HFF-Myc (cell line): ENCODE data around the gene MAPK12.

Experiments used
- DNase-seq: peaks from one replicate; pipeline ENCODE4 v3.0.0-alpha.2; 2011; ENCODE audit warnings: low read depth; ENCODE audit errors: extremely low read depth
- H3K4me3 ChIP-seq: replicated peaks from 2 replicates; pipeline ENCODE4 v1.5.1; 2011; ENCODE audit warnings: low read depth, mild to moderate bottlenecking, control low read depth, low read length
- TF ChIP-seq, protein P1 (sequence below): IDR thresholded peaks from 2 replicates; pipeline ENCODE4 v1.5.1; 2012; ENCODE audit warnings: mild to moderate bottlenecking, low read depth, low read length, control low read depth; ENCODE audit errors: missing control alignments

The MAPK12 gene

DNA sequence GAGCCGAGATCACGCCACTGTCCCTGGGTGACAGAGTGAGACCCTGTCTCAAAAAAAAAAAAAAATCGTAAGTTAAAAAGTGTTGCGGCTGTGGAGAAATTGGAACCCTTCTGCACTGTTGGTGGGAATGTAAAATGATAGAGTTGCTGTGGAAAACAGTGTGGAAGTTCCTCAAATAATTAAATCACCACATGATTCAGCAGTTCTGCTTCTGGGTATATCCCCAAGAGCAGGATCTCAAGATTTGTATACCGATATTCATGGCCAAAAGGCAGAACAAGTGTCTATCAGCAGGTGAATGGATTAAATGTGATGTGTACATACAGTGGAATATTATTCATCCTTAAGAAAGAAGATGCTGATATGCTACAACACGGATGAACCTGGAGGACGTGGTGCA lies 56.9 kb downstream of the MAPK12 start:
- no peak for DNase-seq
- H3K4me3 ChIP-seq: no peak overlapping the region
- TF ChIP-seq, protein P1, sequence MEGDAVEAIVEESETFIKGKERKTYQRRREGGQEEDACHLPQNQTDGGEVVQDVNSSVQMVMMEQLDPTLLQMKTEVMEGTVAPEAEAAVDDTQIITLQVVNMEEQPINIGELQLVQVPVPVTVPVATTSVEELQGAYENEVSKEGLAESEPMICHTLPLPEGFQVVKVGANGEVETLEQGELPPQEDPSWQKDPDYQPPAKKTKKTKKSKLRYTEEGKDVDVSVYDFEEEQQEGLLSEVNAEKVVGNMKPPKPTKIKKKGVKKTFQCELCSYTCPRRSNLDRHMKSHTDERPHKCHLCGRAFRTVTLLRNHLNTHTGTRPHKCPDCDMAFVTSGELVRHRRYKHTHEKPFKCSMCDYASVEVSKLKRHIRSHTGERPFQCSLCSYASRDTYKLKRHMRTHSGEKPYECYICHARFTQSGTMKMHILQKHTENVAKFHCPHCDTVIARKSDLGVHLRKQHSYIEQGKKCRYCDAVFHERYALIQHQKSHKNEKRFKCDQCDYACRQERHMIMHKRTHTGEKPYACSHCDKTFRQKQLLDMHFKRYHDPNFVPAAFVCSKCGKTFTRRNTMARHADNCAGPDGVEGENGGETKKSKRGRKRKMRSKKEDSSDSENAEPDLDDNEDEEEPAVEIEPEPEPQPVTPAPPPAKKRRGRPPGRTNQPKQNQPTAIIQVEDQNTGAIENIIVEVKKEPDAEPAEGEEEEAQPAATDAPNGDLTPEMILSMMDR: no peak

DNA sequence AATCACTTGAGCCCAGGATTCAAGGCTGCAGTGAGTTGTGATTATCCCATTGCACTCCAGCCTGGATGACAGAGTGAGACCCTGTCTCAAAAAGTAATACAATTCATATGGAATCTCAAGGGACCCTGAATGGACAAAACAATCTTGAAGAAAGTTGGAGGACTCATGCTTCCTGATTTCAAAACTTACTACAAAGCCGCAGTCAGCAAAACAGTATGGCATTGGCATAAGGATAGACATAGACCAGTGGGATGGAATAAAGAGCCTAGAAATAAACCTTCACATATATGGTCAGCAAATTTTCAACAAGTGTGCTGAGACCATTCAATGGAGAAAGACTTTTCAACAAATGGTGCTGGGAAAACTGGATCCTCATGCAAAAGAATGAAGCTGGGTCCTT lies 58.2 kb downstream of the MAPK12 start:
- TF ChIP-seq, protein P1: no peak
- H3K4me3 ChIP-seq: no peak overlapping the region
- DNase-seq: no peak
